ENCODE measurements around the gene LAMB4. TPM values are rescaled to one million over a fixed set of nuclear protein-coding genes. Genes with fewer than 3 reads are reported as not detected.

LAMB4 gene
- total RNA-seq, 1 donor from 2014 or later: 0.10 TPM

- no peak for DNase-seq (ENCODE audit: low spot score)
Measured at GRCh38 chr7:108016841-108017775, 113.1 kb downstream of the LAMB4 start.

- no peak for DNase-seq (ENCODE audit: low spot score)
Measured at GRCh38 chr7:108015740-108016139, 114.4 kb downstream of the LAMB4 start.

- DNase-seq (ENCODE audit: low spot score): no peak
Measured at GRCh38 chr7:108014747-108015682, 115.1 kb downstream of the LAMB4 start.

GRCh38 chr7:108014215-108014614 is 115.9 kb downstream of the LAMB4 start:
- no peak for DNase-seq (ENCODE audit: low spot score)

GRCh38 chr7:108012499-108013430 is 117.4 kb downstream of the LAMB4 start:
- DNase-seq (ENCODE audit: low spot score): no peak

GRCh38 chr7:108010377-108010776 is 119.8 kb downstream of the LAMB4 start:
- no peak for DNase-seq (ENCODE audit: low spot score)

GRCh38 chr7:108009873-108010272 is 120.3 kb downstream of the LAMB4 start:
- DNase-seq (ENCODE audit: low spot score): no peak

GRCh38 chr7:108008827-108009226 is 121.3 kb downstream of the LAMB4 start:
- no peak for DNase-seq (ENCODE audit: low spot score)

GRCh38 chr7:108008240-108008639 is 121.9 kb downstream of the LAMB4 start:
- no peak for DNase-seq (ENCODE audit: low spot score)

- no peak for DNase-seq (ENCODE audit: low spot score)
Measured at GRCh38 chr7:108007762-108008161, 122.4 kb downstream of the LAMB4 start.

- no peak for DNase-seq (ENCODE audit: low spot score)
Measured at GRCh38 chr7:108007261-108007660, 122.9 kb downstream of the LAMB4 start.

- DNase-seq (ENCODE audit: low spot score): no peak
Measured at GRCh38 chr7:108004220-108005142, 125.7 kb downstream of the LAMB4 start.

- DNase-seq (ENCODE audit: low spot score): no peak
Measured at GRCh38 chr7:108003599-108003935, 126.6 kb downstream of the LAMB4 start.

- no peak for DNase-seq (ENCODE audit: low spot score)
Measured at GRCh38 chr7:108002726-108003598, 127.2 kb downstream of the LAMB4 start, which contains the start of gene LAMB1. Gene LAMB1 (minus strand): TSS chr7:108003161. CDS start chr7:108002885, 276 bp downstream.

- no peak for DNase-seq (ENCODE audit: low spot score)
Measured at GRCh38 chr7:108001764-108002725, 128.1 kb downstream of the LAMB4 start.

GRCh38 chr7:108000875-108001763 is 129.0 kb downstream of the LAMB4 start:
- DNase-seq (ENCODE audit: low spot score): no peak

All from mesenteric fat pad (tissue), 1 donor.